ENCODE measurements around the gene OPA1. TPM values are rescaled to one million over a fixed set of nuclear protein-coding genes. Genes with fewer than 3 reads are reported as not detected.

Gene OPA1
- total and polyA plus RNA-seq, 2 of the 13 experiments (the other 11 are each of a cell fraction or from before 2014, with no cell fraction given) = 26.7 to 78.5 TPM

GRCh38 chr3:193585530-193585929, 7.5 kb upstream of the OPA1 start:
- Histone ChIP-seq H3K27me3 (ENCODE audit: control insufficient read depth in 1 of 2, insufficient read depth in 2 of 2, low read length in 2 of 2) (peaks cover 0 to 3% of the 10 kb centered on the region in 2 experiments; a peak in 1 of 5 replicates), H4K20me1 (ENCODE audit: insufficient read depth, low read length) (no peaks in the 10 kb centered on the region), H3K4me3 (replicated peaks in 1 of 3; ENCODE audit: insufficient read depth in 1 of 3, low read depth in 2 of 3, low read length in 3 of 3) (no peak overlapping the region), H3K9ac (ENCODE audit: insufficient read depth, low read depth, low read length) (no peak overlapping the region), H3K27ac (ENCODE audit: extremely low read length, insufficient read depth, low read length) (no peak overlapping the region), H3K4me2 (ENCODE audit: low read depth, low read length) (no peak overlapping the region), H3K79me2 (ENCODE audit: insufficient read depth, low read length) (no peaks in the 10 kb centered on the region), H3K4me1 (ENCODE audit: insufficient read depth, low read length) (0 out of 2 replicates have a peak, but pooled peaks cover 4% of the 10 kb centered on the region), H3K9me3 (ENCODE audit: low read length) (no peaks in the 10 kb centered on the region), H2AFZ (ENCODE audit: low read length) (no peak overlapping the region), H3K36me3 (replicated peaks in 1 of 2; ENCODE audit: control insufficient read depth in 1 of 2, insufficient read depth in 2 of 2, low read length in 2 of 2) (no peaks in the 10 kb centered on the region)
- DNase-seq (ENCODE audit: low spot score) (no peak), FAIRE-seq (no peak), ATAC-seq (no peak)
- 27% methylated on average over 9 of the region's 9 CpGs for WGBS (ENCODE audit: low lambda C conversion rate)
- POLR2A ChIA-PET = no interaction called here
- CTCF ChIA-PET (ENCODE audit: low intra/inter-chr PET ratio, low total read pairs) = no interaction called here
- in situ Hi-C loops (cut with HindIII; ENCODE audit: extremely low pct_ligation_motif_present, low pct_unique_long_range_greater_than_20kb) (loop anchor here (25.0 kb wide), 1 partner anchor 673 kb away; the partner anchor contains the start of gene MB21D2), intact Hi-C loops (cut with micrococcal nuclease; ENCODE audit: unreplicated experiment) (no loop called here)
- no TSS peak for BruUV-seq (replicated peaks)
- TF ChIP-seq ZNF274 (CRISPR knock-in tag; IDR thresholded peaks at IDR 0.05) = no peak
- no peak for TF ChIP-seq TRIM22 (IDR thresholded peaks at IDR 0.05)
- no peak for TF ChIP-seq ZBTB33 (CRISPR knock-in tag; IDR thresholded peaks at IDR 0.05)
- no peak for TF ChIP-seq ZFP36L2 (CRISPR knock-in tag; IDR thresholded peaks at IDR 0.05)
- TF ChIP-seq PHF20 (CRISPR knock-in tag; IDR thresholded peaks at IDR 0.05) = no peak
- no peak for TF ChIP-seq CHCHD3 (CRISPR knock-in tag; IDR thresholded peaks at IDR 0.05)
- no peak for TF ChIP-seq ZNF263 (CRISPR knock-in tag; IDR thresholded peaks at IDR 0.05)
- TF ChIP-seq ZFP62 (CRISPR knock-in tag; IDR thresholded peaks at IDR 0.05) = no peak
- TF ChIP-seq SOX5 (CRISPR knock-in tag; IDR thresholded peaks at IDR 0.05; ENCODE audit: borderline replicate concordance) = no peak
- no peak for TF ChIP-seq ZNF121 (CRISPR knock-in tag; IDR thresholded peaks at IDR 0.05)
- TF ChIP-seq LBX2 (CRISPR knock-in tag; IDR thresholded peaks at IDR 0.05; ENCODE audit: borderline replicate concordance) = no peak
- TF ChIP-seq GABPA (IDR thresholded peaks at IDR 0.05; ENCODE audit: low read depth, low read length) = no peak
- no peak for TF ChIP-seq GABPA (CRISPR knock-in tag; IDR thresholded peaks at IDR 0.05; ENCODE audit: low read depth)
- no peak for TF ChIP-seq IKZF4 (CRISPR knock-in tag; IDR thresholded peaks at IDR 0.05; ENCODE audit: borderline replicate concordance, low read depth, not compliant biosample characterization)
- no peak for TF ChIP-seq FOXP4 (CRISPR knock-in tag; IDR thresholded peaks at IDR 0.05)
- TF ChIP-seq SALL1 (CRISPR knock-in tag; IDR thresholded peaks at IDR 0.05) = no peak
- TF ChIP-seq SNAI1 (CRISPR knock-in tag; IDR thresholded peaks at IDR 0.05; ENCODE audit: borderline replicate concordance) = no peak
- no peak for TF ChIP-seq ZBTB21 (CRISPR knock-in tag; IDR thresholded peaks at IDR 0.05)
